GM12892 (cell line): ENCODE data around the gene CCNYL1.

Source experiments
- POLR2A ChIP-seq: IDR thresholded peaks from 2 replicates; pipeline ENCODE4 v1.6.1; 2011; ENCODE audit warnings: low read depth, low read length, control low read depth
- POLR2AphosphoS5 ChIP-seq: IDR thresholded peaks from 2 replicates; pipeline ENCODE4 v1.6.1; 2011; ENCODE audit warnings: low read depth, low read length, control low read depth
- TAF1 ChIP-seq: IDR thresholded peaks from 2 replicates; pipeline ENCODE4 v1.6.1; 2011; ENCODE audit warnings: low read depth, mild to moderate bottlenecking, control low read depth, low read length, borderline replicate concordance

- no peak for TF ChIP-seq TAF1
- no peak for TF ChIP-seq POLR2A
- TF ChIP-seq POLR2AphosphoS5, result no peak
Observed at GRCh38 chr2:207746131-207746530, 34.7 kb downstream of the CCNYL1 start.
